HG03139 (cell line): ENCODE measurements around the gene BEX4.
"Not testable (repeated sequence)": the region's sequence is repeated elsewhere in the genome, so short reads cannot be mapped to it uniquely, and the experiment has no call there.

Source experiments
- ATAC-seq: cut with Tn5 transposase; IDR thresholded peaks from one replicate; pipeline ENCODE4 v1.9.1; 2021; ENCODE audit not compliant: unreplicated experiment

The BEX4 gene

GRCh38 chrX:103214870-103215424 lies at the start of gene BEX4:
BEX4 (plus strand) TSS chrX:103215108; CDS start chrX:103216154, 1,046 bp downstream.
- peak; percentile 98 for ATAC-seq

DNA sequence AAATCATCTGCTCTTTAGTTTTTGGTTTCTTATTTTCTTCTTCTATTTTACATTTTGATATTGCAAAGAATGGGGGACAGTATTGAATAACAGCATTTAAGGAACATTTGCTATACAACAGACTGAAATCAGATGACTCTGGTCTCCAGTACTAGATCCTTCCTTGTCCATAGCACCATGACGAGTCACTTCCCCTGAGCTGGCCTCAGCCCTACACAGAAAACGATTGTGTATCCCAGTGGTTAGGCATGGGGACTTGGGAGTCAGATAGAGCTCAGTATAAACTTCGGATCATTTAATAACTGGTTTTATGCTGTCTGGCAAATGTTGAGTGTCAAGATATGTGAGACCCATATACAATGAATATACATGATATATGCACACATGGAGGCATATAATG lies 44.7 kb upstream of the BEX4 start:
- ATAC-seq = no peak

- ATAC-seq = no peak
Measured at GRCh38 chrX:103171353-103171752, 43.6 kb upstream of the BEX4 start.

GRCh38 chrX:103175256-103175655 lies 39.7 kb upstream of the BEX4 start:
- not testable (repeated sequence) for ATAC-seq

DNA sequence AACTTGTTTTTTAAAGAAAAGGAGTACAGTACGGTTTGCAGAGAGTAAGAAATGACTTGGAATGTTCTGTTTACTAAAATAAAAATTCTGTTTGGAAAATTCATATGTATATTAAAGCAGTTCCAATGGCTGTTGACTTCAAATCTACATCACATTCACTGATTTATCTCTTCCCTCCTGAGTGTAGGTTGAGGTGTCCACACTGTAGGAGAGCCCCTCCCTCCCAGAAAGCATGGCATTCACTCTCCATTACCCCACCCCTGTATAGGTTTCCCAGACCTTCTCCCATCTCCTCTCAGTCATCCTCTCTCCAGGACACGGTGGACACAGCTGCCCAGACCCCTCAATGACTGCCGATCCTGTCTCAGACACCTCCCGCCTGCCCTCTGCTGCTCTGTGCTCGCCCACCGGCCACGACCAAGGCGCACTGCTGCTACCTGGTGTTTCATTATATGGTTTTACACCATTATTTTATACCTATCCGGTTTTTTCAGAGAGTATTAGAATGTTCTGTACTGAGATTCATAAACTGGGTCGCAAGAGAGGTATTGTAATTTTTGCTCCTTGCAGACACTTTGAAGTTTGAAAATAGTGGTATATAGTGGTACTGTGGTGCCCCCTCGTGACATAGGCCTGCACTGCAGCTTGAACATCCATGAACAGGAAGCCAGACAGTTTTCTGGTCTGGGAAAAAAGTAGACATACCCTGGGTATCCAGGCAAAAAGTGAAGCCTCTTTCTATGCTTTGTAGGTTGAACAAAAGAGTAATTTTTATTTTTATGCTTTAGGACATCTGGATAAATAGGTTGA lies 38.8 kb upstream of the BEX4 start:
- no peak for ATAC-seq

- no peak for ATAC-seq
Measured at GRCh38 chrX:103177556-103177955, 37.4 kb upstream of the BEX4 start.

GRCh38 chrX:103183912-103184311 lies 31.0 kb upstream of the BEX4 start:
- no peak for ATAC-seq

DNA sequence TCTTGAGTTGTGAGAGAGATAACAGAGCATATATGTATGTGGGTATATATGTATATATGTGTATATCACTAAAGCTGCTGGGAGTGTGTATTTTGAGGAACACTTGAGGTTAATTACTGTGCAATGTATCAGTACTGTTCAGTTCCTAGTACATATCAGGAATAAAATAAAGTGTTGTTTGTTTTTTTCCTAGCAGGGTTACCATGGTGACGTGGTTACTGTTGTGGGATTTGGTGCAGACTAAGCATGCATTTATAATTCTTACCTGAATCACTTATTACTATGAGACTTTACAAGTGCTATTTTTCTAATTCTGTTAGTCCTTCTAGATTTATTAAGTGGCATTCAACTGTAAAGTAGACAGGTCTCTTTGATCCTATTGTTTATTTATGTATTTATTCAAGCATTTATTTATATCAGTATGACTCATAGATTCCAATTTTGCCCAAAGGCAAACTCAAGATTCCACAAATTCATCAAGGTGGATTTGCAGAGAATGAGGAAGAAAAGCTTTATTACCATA lies 26.9 kb upstream of the BEX4 start:
- no peak for ATAC-seq

- ATAC-seq = no peak
Measured at GRCh38 chrX:103197721-103198306, 17.1 kb upstream of the BEX4 start.

DNA sequence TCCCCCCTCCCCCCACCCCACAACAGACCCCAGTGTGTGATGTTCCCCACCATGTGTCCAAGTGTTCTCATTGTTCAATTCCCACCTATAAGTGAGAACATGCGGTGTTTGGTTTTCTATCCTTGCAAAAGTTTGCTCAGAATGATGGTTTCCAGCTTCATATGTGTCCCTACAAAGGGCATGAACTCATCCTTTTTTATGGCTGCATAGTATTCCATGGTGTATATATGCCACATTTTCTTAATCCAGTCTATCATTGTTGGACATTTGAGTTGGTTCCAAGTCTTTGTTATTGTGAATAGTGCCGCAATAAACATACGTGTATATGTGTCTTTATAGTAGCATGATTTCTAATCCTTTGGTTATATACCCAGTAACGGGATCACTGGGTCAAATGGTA lies 16.2 kb upstream of the BEX4 start:
- ATAC-seq = not testable (repeated sequence)

- no peak for ATAC-seq
Measured at GRCh38 chrX:103201041-103201440, 13.9 kb upstream of the BEX4 start.

DNA sequence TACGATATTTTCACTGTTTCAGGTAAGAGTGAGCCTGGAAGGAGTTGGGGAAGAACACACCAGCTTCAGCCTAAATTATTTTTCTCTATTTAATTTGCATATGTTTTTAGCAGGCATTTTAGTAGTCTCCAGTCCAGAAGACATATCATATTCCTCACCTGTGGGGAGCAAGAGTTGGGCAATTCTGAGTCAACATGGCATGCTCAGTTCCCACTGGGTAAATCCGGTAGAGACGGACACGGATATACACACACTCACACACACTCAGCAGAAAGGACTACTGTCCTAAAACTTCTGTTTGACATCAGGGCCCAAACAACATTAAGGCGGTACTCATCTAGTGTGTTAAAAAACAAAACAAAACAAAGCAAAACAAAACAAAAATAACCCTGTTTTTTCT lies 4.9 kb upstream of the BEX4 start:
- ATAC-seq = no peak

GRCh38 chrX:103211012-103211715 lies 3.7 kb upstream of the BEX4 start:
- no peak for ATAC-seq

DNA sequence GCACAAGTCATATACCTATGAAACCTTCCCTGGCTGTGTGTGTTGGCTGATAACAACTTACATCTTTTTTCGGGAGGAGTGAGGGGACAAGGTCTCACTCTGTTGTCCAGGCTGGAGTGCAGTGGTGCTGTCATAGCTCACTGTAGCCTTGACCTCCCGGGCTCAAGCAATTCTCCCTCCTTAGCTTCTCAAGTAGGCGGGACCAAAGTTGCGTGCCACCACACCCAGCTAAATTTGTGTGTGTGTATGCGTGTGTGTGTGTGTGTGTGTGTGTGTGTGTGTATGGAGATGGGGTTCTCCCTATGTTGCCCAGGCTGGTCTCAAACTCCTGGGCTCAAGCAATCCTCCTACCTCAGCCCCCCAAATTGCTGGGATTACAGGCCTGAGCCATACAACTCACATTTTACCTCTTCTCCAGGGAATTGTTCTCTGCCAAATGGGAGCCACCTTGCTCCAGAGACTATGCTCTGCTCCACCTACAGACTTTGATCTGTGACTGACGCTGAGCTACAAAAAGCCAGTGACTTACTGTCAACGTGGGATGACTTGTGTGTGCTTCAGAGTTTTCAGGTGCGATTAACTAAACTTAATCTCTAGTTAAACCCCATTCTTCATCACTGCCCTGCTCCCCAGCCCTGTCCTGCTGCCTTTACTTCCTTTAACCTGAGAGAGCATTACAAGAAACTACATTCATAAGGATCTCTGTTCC lies 2.0 kb upstream of the BEX4 start:
- ATAC-seq = no peak

DNA sequence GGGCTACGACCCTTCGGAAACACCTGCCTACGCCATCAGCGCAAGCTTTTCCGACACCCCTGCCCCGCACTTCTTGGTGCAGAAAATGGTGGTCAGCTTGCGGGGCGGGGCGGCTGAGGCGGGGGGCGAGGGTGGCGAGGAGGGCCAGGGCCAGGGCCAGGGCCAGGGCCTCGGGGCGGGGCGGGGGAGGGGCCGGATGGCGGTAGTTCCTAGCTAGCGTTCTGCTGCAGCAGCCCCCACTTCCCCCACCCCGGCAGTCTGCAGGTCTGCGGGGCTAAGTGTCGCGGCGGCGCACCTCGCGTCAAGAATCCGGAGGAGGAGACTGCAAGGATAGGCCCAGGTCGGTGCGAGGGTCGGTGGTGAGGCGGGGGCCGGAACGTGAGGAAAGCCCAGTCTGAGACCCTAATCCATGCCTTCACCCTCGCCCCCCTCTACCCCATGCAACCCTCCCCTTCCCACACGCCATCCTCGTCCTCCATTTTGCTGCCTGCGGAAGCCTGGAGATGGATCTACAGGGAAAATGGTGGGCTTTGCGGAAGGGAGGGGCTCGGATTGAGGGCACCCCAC lies 600 bp downstream of the BEX4 start:
- ATAC-seq = peak; percentile 9

GRCh38 chrX:103220511-103221323 lies 5.8 kb downstream of the BEX4 start:
- no peak for ATAC-seq

DNA sequence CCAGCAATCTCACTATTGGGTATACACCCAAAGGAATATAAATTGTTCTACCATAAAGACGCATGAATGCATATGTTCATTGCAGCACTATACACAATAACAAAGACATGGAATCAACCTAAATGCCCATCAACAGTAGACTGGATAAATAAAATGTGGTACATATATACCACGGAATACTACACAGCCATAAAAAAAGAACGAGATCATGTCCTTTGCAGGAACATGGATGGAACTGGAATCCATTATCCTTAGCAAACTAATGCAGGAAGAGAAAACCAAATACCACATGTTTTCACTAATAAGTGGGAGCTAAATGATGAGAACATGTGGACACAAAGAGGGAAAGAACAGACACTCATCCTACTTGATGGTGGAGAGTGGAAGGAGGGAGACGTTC lies 11.0 kb downstream of the BEX4 start:
- ATAC-seq = not testable (repeated sequence)

- no peak for ATAC-seq
Measured at GRCh38 chrX:103233263-103233662, 18.4 kb downstream of the BEX4 start.

GRCh38 chrX:103234869-103235268 lies 20.0 kb downstream of the BEX4 start:
- ATAC-seq = no peak

GRCh38 chrX:103235608-103236007 lies 20.7 kb downstream of the BEX4 start:
- not testable (repeated sequence) for ATAC-seq
